Heart left ventricle (tissue), 16 donors: Measurements from ENCODE around the gene CABP4. TPM values are rescaled to one million over a fixed set of nuclear protein-coding genes. Genes with fewer than 3 reads are reported as not detected.

Source experiments
- ATAC-seq, 4 donors: fragments of 200-7000 bp; cut with Tn5 transposase; one replicate each; pipeline ENCODE4 v1.9.1; 2020 to 2022; ENCODE audit warnings: moderate library complexity in 4 of 4, mild to moderate bottlenecking in 3 of 4, moderate number of reproducible peaks in 1 of 4
- DNase-seq, 5 donors: peaks; one replicate each; pipeline ENCODE4 v3.0.0-alpha.2; 2020
- H3K27ac ChIP-seq, 12 donors: fragments of 200-600 bp; sonication (generic) in 4 of 12; one replicate each; pipeline versions ENCODE4 v1.5.0 to v1.8.0; 2016 to 2022; ENCODE audit warnings: mild to moderate bottlenecking in 2 of 12
- H3K27me3 ChIP-seq, 9 donors: fragments of 200-600 bp; sonication (generic) in 2 of 9; one replicate each; pipeline versions ENCODE4 v1.5.1 to v1.8.0; 2016 to 2022; ENCODE audit warnings: mild to moderate bottlenecking in 3 of 9
- H3K36me3 ChIP-seq, 9 donors: fragments of 200-600 bp; sonication (generic) in 2 of 9; one replicate each; pipeline versions ENCODE4 v1.5.0 to v1.8.0; 2018 to 2022; ENCODE audit warnings: mild to moderate bottlenecking in 2 of 9
- H3K4me1 ChIP-seq, 12 donors: fragments of 200-600 bp; sonication (generic) in 4 of 12; one replicate each; pipeline versions ENCODE4 v1.5.0 to v1.8.0; 2016 to 2022; ENCODE audit warnings: mild to moderate bottlenecking in 3 of 12
- H3K4me3 ChIP-seq, 12 donors: fragments of 200-600 bp; sonication (generic) in 4 of 12; one replicate each; pipeline versions ENCODE4 v1.5.0 to v1.8.0; 2017 to 2022; ENCODE audit warnings: mild to moderate bottlenecking in 9 of 12, moderate library complexity in 4 of 12
- H3K9me3 ChIP-seq, 12 donors: fragments of 200-600 bp; sonication (generic) in 4 of 12; one replicate each; pipeline versions ENCODE4 v1.5.0 to v1.8.0; 2016 to 2022; ENCODE audit warnings: mild to moderate bottlenecking in 1 of 12
- POLR2A ChIP-seq, 2 donors: fragments of 450-650 bp; IDR thresholded peaks; one replicate each; pipeline ENCODE4 v1.6.1; 2017; ENCODE audit warnings: antibody characterized with exemption in 2 of 2, mild to moderate bottlenecking in 2 of 2, moderate library complexity in 2 of 2
- WGBS, 4 donors: extraction: QIAGEN DNeasy Blood & Tissue Kit in 2 of 4; methylation state at CpG; one replicate each; pipeline versions ENCODE4 v1.1.5 to v1.1.7; 2013 to 2018; 5-methylcytosine and 5-hydroxymethylcytosine counted together
- intact Hi-C, 10 donors: fragments of 100-400 bp; cut with DNase I; formaldehyde crosslinking; loops; one replicate each; pipeline versions ENCODE4 v1.11.1 to v1.14.2; 2022
- microRNA-seq, 4 donors: library from miRNA; unstranded; fragments of <30 nt; microRNA quantifications; one replicate each; pipeline versions ENCODE4 to v1.2.0, GENCODE V29; 2017 to 2020
- polyA plus RNA-seq, 2 donors: library from polyadenylated mRNA; stranded (reverse); fragments of 200-250 nt; gene quantifications; one replicate each; pipeline ENCODE4 v1.2.3, GENCODE V29; 2013
- total RNA-seq, 9 donors: library from RNA; depleted of rRNA in 2 of 9; stranded (reverse); fragments of >200 nt in 2 of 9; fragmentation: NEBNext Ultra II Directional in 3 of 9; extraction: Animal tissue kit (Norgen Biotek cat#: 25700) in 3 of 9; gene quantifications; one replicate each; pipeline versions ENCODE4 v1.1.0 to v1.2.4, GENCODE V29; 2016 to 2023
- TF ChIP-seq, protein P1 (sequence below), 12 donors: fragments of 200-600 bp; sonication (generic) in 4 of 12; IDR thresholded peaks; one replicate each; pipeline versions ENCODE4 v1.5.0 to v1.8.0; 2018 to 2022; ENCODE audit warnings: antibody characterized with exemption in 12 of 12, mild to moderate bottlenecking in 5 of 12
- donor health status: ischemic (EF 13 %, LVEDD 7.1; RV severe dilation, severe dysfunction).
- donor health status: healthy with polysubstance abuse.
- donor health status: DM: no; HTN: yes; CAD: no.
- donor health status: DM: no; HTN: no; CAD: no.
- donor health status: ischemic (EF 25% LVEDD 6.9; RV normal size, moderate dysfunction).
- donor health status: ischemic (EF 25% LVEDD 5.7; RV mildly dilated, moderate dysfunction).
- donor health status: healthy.
- donor health status: DM: yes; HTN: yes; CAD: no.
- donor health status: ischemic (EF 35%, LVEDD 5.7; RV mildly dilated, moderate dysfunction).
- donor health status: nonischemic (EF 11% LVEDD 7.7; RV severe dilation, severe dysfunction).
- donor health status: DM: yes; HTN: yes; CAD: no.
- donor health status: PGD.
- donor health status: ischemic (EF 29% LVEDD 5.4; RV normal size, mild dysfunction).
- donor health status: nonischemic (EF 23%, LVEDD 6.1; RV moderate dilation, normal function).

Gene CABP4
- total and polyA plus RNA-seq, 11 donors = 0.25 to 4.2 (median 0.51) TPM; not detected in 1

DNA sequence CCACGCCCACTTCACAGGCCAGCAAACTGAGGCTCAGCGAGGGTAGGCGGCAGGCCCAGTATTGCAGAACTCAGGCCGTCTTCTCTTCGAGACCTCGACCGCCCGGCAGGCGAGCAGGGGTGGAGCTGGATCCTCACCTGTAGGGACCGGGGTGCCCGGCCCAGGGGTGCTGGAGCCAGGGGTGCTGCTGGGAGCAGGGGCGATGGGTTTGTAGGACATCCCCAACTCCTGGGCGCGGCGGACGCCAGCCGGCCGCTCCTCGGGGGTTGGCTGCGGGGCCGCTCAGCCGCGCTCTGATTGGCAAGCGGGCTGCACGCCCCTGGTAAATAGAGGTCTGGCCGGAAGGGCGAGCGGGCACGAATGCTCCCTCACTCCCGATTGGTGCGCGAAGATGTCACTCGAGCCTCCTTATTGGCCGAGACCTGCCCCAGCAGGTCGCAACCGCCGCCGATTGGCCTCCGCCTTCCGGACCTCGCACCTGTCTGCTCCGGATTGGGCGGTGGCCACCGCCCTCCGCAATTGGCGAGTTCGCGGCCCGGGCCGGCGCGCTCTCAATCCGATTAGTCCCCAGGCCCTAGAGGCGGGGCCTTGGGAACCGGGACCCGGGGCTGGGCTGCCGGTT, 52.8 kb downstream of the CABP4 start, which contains the start of gene CDK2AP2:
TSS of gene CDK2AP2 (minus strand) at position 299 of the 622 bp plus-strand sequence. CDS start at position 219, 80 bp downstream.
- H3K9me3 ChIP-seq = no peaks in the 10 kb centered on the region
- H3K36me3 ChIP-seq = peaks cover 0 to 11% (median 4%) of the 10 kb centered on the region in 9 donors
- intact Hi-C loops = loop anchor here (1.0 to 5.0 kb wide), 15 partner anchors 36 to 155 kb away; partner anchors contain the start of genes RAD9A (in 6 of the 10), TMEM134 (in 4 of the 10), RPS6KB2 (in 2 of the 10) and GSTP1 (in 1 of the 10)
- H3K4me1 ChIP-seq = peaks cover 10 to 53% (median 36%) of the 10 kb centered on the region in 12 donors
- H3K27me3 ChIP-seq = peaks cover 0 to 4% (median 0%) of the 10 kb centered on the region in 9 donors
- ATAC-seq = peak; percentile 78 to 87 (median 84)
- WGBS, 4 donors = 0 to 1% (median 0%) methylated on average over 5 to 57 of the region's 57 CpGs
- peak within 1 kb of the TSS; percentile 96 to 100 (median 98) for H3K27ac ChIP-seq
- peak; percentile 55 to 99 for TF ChIP-seq POLR2A (IDR thresholded peaks at IDR 0.05)
- TF ChIP-seq, protein P1, sequence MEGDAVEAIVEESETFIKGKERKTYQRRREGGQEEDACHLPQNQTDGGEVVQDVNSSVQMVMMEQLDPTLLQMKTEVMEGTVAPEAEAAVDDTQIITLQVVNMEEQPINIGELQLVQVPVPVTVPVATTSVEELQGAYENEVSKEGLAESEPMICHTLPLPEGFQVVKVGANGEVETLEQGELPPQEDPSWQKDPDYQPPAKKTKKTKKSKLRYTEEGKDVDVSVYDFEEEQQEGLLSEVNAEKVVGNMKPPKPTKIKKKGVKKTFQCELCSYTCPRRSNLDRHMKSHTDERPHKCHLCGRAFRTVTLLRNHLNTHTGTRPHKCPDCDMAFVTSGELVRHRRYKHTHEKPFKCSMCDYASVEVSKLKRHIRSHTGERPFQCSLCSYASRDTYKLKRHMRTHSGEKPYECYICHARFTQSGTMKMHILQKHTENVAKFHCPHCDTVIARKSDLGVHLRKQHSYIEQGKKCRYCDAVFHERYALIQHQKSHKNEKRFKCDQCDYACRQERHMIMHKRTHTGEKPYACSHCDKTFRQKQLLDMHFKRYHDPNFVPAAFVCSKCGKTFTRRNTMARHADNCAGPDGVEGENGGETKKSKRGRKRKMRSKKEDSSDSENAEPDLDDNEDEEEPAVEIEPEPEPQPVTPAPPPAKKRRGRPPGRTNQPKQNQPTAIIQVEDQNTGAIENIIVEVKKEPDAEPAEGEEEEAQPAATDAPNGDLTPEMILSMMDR (IDR thresholded peaks at IDR 0.05) = peak in 1 of 12 donors; percentile 4
- peak within 1 kb of the TSS; percentile 61 to 95 (median 77) for H3K4me3 ChIP-seq
- DNase-seq = peak; percentile 100

DNA sequence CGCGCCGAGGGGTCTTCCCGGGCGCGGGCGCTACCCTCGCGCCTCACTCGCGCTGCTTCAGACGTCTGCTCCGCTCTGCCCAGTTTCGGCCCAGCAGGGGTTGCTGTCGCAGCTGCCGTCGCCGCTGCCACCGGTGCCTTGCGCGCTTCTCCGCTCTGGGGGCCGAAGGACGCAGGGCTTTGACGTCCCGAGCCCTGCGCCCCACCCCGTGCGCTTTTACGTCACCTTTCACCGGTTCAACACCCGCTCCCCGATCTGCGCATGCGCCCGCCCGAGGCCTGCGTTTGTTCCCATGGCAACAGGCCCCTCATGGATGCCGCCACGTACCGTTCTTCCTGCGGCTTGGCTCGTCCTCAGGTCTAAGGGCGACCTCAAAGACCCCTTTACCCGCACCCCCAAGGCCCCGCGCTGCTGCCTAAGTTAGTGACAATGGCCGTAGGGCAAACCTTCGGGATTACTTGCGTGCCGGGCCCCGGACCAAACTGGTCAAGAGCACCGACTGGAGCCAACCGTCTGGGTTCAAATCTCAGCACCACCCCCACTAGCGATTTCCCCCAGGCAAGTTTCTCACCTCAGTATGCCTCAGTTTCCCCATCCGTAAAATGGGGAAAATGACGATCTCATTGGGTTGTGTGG, 53.5 kb downstream of the CABP4 start:
- Histone ChIP-seq H3K4me3 (peak overlapping the region; percentile 61 to 95 (median 77)), H3K27ac (peak overlapping the region; percentile 96 to 100 (median 98)), H3K9me3 (no peaks in the 10 kb centered on the region), H3K27me3 (peaks cover 0 to 7% (median 0%) of the 10 kb centered on the region in 9 donors), H3K36me3 (peaks cover 0 to 11% (median 4%) of the 10 kb centered on the region in 9 donors), H3K4me1 (peaks cover 10 to 49% (median 33%) of the 10 kb centered on the region in 12 donors)
- WGBS, 4 donors = 1 to 2% (median 1%) methylated on average over 14 to 57 of the region's 57 CpGs
- DNase-seq (peak; percentile 98 to 100 (median 99)), ATAC-seq (peak; percentile 49 to 60 (median 54))
- intact Hi-C loops = loop anchor here in 9 of 10 donors (1.0 to 5.0 kb wide), 12 partner anchors 36 to 156 kb away; partner anchors contain the start of genes RAD9A (in 3 of the 9), RPS6KB2 (in 2 of the 9), TMEM134 (in 2 of the 9) and GSTP1 (in 1 of the 9)
- TF ChIP-seq POLR2A (IDR thresholded peaks at IDR 0.05) = no peak
- TF ChIP-seq, protein P1 (IDR thresholded peaks at IDR 0.05) = peak in 1 of 12 donors; percentile 8

DNA sequence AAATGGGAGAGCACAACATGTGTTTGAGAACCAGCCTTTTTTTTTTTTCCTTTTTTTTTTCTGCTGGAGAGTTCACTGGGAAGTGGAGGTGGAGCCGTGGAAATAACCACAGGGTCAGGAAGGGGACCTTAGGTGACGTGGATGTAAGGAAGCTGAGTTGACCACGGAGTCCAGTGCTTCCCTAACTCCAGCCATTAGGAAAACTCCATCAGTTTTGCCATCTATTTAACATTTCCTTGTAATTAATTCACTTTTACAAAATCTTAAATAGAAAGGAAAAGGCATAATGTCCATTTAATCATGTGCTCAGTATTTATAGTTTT, 54.8 kb downstream of the CABP4 start:
- peaks cover 0 to 11% (median 4%) of the 10 kb centered on the region in 9 donors for H3K36me3 ChIP-seq
- WGBS, 4 donors = 52 to 61% (median 55%) methylated on average over 3 of the region's 3 CpGs
- H3K27me3 ChIP-seq = peaks cover 0 to 7% (median 0%) of the 10 kb centered on the region in 9 donors
- no peak overlapping the region for H3K27ac ChIP-seq
- H3K4me3 ChIP-seq = no peak overlapping the region
- no peaks in the 10 kb centered on the region for H3K9me3 ChIP-seq
- DNase-seq = no peak
- TF ChIP-seq POLR2A (IDR thresholded peaks at IDR 0.05) = no peak
- TF ChIP-seq, protein P1 (IDR thresholded peaks at IDR 0.05) = no peak
- ATAC-seq = no peak
- H3K4me1 ChIP-seq = peaks cover 6 to 37% (median 29%) of the 10 kb centered on the region in 12 donors
- intact Hi-C loops = no loop called here

Small RNAs within 50 kb of the gene (microRNA-seq; reads per million reads assigned to microRNA genes)
- 0 to 1.0 (median 0.13) reads per million in 4 donors for gene MIR6752

Other genes with a start within 250 kb of the CABP4 start
- gene GRK2, start 188.9 kb upstream of the CABP4 start, total RNA-seq = 100 to 1,000 TPM in 1 of 9 donors, 10 to 100 TPM in 8; 40.1 to 107 (median 49.6) TPM
- 10 to 100 TPM; 55.6 to 63.8 TPM for gene GRK2, start 188.9 kb upstream of the CABP4 start, polyA plus RNA-seq
- gene ANKRD13D, start 166.1 kb upstream of the CABP4 start, total RNA-seq = 10 to 100 TPM in 6 of 9 donors, 1 to 10 TPM in 3; 7.6 to 43.6 (median 12.8) TPM
- 10 to 100 TPM; 12.3 to 17.6 TPM for gene ANKRD13D, start 166.1 kb upstream of the CABP4 start, polyA plus RNA-seq
- gene SSH3, start 151.8 kb upstream of the CABP4 start, total RNA-seq = 10 to 100 TPM; 10.8 to 23.9 (median 16.8) TPM
- gene SSH3, start 151.8 kb upstream of the CABP4 start, polyA plus RNA-seq = 1 to 10 TPM; 8.1 to 9.4 TPM
- 100 to 1,000 TPM in 1 of 9 donors, 10 to 100 TPM in 8; 36.0 to 131 (median 57.1) TPM for gene POLD4, start 101.8 kb upstream of the CABP4 start, total RNA-seq
- gene POLD4, start 101.8 kb upstream of the CABP4 start, polyA plus RNA-seq = 100 to 1,000 TPM in 1 of 2 donors, 10 to 100 TPM in 1; 83.0 to 164 TPM
- 1 to 10 TPM in 5 of 9 donors, under 1 TPM in 4; 0.25 to 6.1 (median 1.7) TPM for gene CLCF1, start 81.8 kb upstream of the CABP4 start, total RNA-seq
- gene CLCF1, start 81.8 kb upstream of the CABP4 start, polyA plus RNA-seq = 10 to 100 TPM in 1 of 2 donors, under 1 TPM in 1; 0.99 to 17.1 TPM
- 1 to 10 TPM; 3.5 to 9.1 (median 5.8) TPM for gene RAD9A, start 63.4 kb upstream of the CABP4 start, total RNA-seq
- 1 to 10 TPM; 7.6 to 8.0 TPM for gene RAD9A, start 63.4 kb upstream of the CABP4 start, polyA plus RNA-seq
- gene PPP1CA, start 53.5 kb upstream of the CABP4 start, total RNA-seq = 100 to 1,000 TPM in 7 of 9 donors, 10 to 100 TPM in 2; 90.3 to 151 (median 105) TPM
- 100 to 1,000 TPM in 1 of 2 donors, 10 to 100 TPM in 1; 94.4 to 207 TPM for gene PPP1CA, start 53.5 kb upstream of the CABP4 start, polyA plus RNA-seq
- 10 to 100 TPM in 1 of 9 donors, 1 to 10 TPM in 4, under 1 TPM in 4; 0.14 to 14.2 (median 1.6) TPM for gene TBC1D10C, start 51.3 kb upstream of the CABP4 start, total RNA-seq
- under 1 TPM; 0.61 to 0.88 TPM for gene TBC1D10C, start 51.3 kb upstream of the CABP4 start, polyA plus RNA-seq
- gene CARNS1, start 39.7 kb upstream of the CABP4 start, total RNA-seq = 10 to 100 TPM in 5 of 9 donors, 1 to 10 TPM in 4; 3.5 to 33.6 (median 11.8) TPM
- 1 to 10 TPM in 1 of 2 donors, under 1 TPM in 1; 0.89 to 6.2 TPM for gene CARNS1, start 39.7 kb upstream of the CABP4 start, polyA plus RNA-seq
- 10 to 100 TPM; 19.3 to 32.8 (median 25.2) TPM for gene RPS6KB2, start 26.9 kb upstream of the CABP4 start, total RNA-seq
- 10 to 100 TPM; 33.3 to 36.0 TPM for gene RPS6KB2, start 26.9 kb upstream of the CABP4 start, polyA plus RNA-seq
- 10 to 100 TPM in 1 of 9 donors, 1 to 10 TPM in 4, under 1 TPM in 4; 0.50 to 11.0 (median 1.3) TPM for gene PTPRCAP, start 17.7 kb upstream of the CABP4 start, total RNA-seq
- gene PTPRCAP, start 17.7 kb upstream of the CABP4 start, polyA plus RNA-seq = 1 to 10 TPM; 1.1 to 1.4 TPM
- 10 to 100 TPM; 14.6 to 53.3 (median 21.2) TPM for gene CORO1B, start 11.9 kb upstream of the CABP4 start, total RNA-seq
- gene CORO1B, start 11.9 kb upstream of the CABP4 start, polyA plus RNA-seq = 10 to 100 TPM; 17.1 to 37.0 TPM
- gene GPR152, start 2.6 kb upstream of the CABP4 start, total RNA-seq = not detected
- gene GPR152, start 2.6 kb upstream of the CABP4 start, polyA plus RNA-seq = not detected
- 100 to 1,000 TPM in 2 of 9 donors, 10 to 100 TPM in 7; 67.0 to 146 (median 77.2) TPM for gene TMEM134, start 13.9 kb downstream of the CABP4 start, total RNA-seq
- 10 to 100 TPM; 83.6 to 86.8 TPM for gene TMEM134, start 13.9 kb downstream of the CABP4 start, polyA plus RNA-seq
- 10 to 100 TPM; 41.7 to 69.2 (median 53.0) TPM for gene AIP, start 27.7 kb downstream of the CABP4 start, total RNA-seq
- 10 to 100 TPM; 73.1 to 96.4 TPM for gene AIP, start 27.7 kb downstream of the CABP4 start, polyA plus RNA-seq
- gene PITPNM1, start 50.0 kb downstream of the CABP4 start, total RNA-seq = 10 to 100 TPM; 24.9 to 69.1 (median 34.3) TPM
- 10 to 100 TPM; 24.2 to 59.9 TPM for gene PITPNM1, start 50.0 kb downstream of the CABP4 start, polyA plus RNA-seq
- 100 to 1,000 TPM in 2 of 9 donors, 10 to 100 TPM in 7; 37.0 to 123 (median 59.3) TPM for gene CDK2AP2, start 52.8 kb downstream of the CABP4 start, total RNA-seq
- 100 to 1,000 TPM in 1 of 2 donors, 10 to 100 TPM in 1; 82.7 to 461 TPM for gene CDK2AP2, start 52.8 kb downstream of the CABP4 start, polyA plus RNA-seq
- gene CABP2, start 68.1 kb downstream of the CABP4 start, total RNA-seq = not detected
- not detected for gene CABP2, start 68.1 kb downstream of the CABP4 start, polyA plus RNA-seq
- 100 to 1,000 TPM; 294 to 830 (median 341) TPM for gene GSTP1, start 128.5 kb downstream of the CABP4 start, total RNA-seq
- gene GSTP1, start 128.5 kb downstream of the CABP4 start, polyA plus RNA-seq = 100 to 1,000 TPM; 549 to 576 TPM
- 100 to 1,000 TPM; 340 to 897 (median 583) TPM for gene NDUFV1, start 151.6 kb downstream of the CABP4 start, total RNA-seq
- 100 to 1,000 TPM; 342 to 401 TPM for gene NDUFV1, start 151.6 kb downstream of the CABP4 start, polyA plus RNA-seq
- 10 to 100 TPM; 35.6 to 85.1 (median 49.3) TPM for gene NUDT8, start 174.6 kb downstream of the CABP4 start, total RNA-seq
- gene NUDT8, start 174.6 kb downstream of the CABP4 start, polyA plus RNA-seq = 100 to 1,000 TPM in 1 of 2 donors, 10 to 100 TPM in 1; 29.1 to 110 TPM
- gene TBX10, start 184.4 kb downstream of the CABP4 start, total RNA-seq = under 1 TPM in 1 of 9 donors, not detected in 8; 0.30 TPM
- under 1 TPM in 1 of 2 donors, not detected in 1; 0.11 TPM for gene TBX10, start 184.4 kb downstream of the CABP4 start, polyA plus RNA-seq
- gene ACY3, start 195.4 kb downstream of the CABP4 start, total RNA-seq = not detected
- gene ACY3, start 195.4 kb downstream of the CABP4 start, polyA plus RNA-seq = not detected
- gene ALDH3B2, start 219.3 kb downstream of the CABP4 start, total RNA-seq = not detected
- gene ALDH3B2, start 219.3 kb downstream of the CABP4 start, polyA plus RNA-seq = not detected